HT-29 (cell line): ENCODE measurements around the gene OR5AU1. TPM values are rescaled to one million over a fixed set of nuclear protein-coding genes. Genes with fewer than 3 reads are reported as not detected.
"Not testable (repeated sequence)": the region's sequence is repeated elsewhere in the genome, so short reads cannot be mapped to it uniquely, and the experiment has no call there.

Experiments
- DNase-seq: peaks from one replicate; pipeline ENCODE4 v3.0.0-alpha.2; 2015; ENCODE audit warnings: low spot score
- total RNA-seq: library from RNA; depleted of rRNA; stranded (reverse); fragments of >200 nt; shearing (Covaris generic); gene quantifications from 2 replicates; pipeline ENCODE4 v1.2.3, GENCODE V29; 2014

OR5AU1 gene
- total RNA-seq, 1 experiment from 2014 or later: not detected

DNA sequence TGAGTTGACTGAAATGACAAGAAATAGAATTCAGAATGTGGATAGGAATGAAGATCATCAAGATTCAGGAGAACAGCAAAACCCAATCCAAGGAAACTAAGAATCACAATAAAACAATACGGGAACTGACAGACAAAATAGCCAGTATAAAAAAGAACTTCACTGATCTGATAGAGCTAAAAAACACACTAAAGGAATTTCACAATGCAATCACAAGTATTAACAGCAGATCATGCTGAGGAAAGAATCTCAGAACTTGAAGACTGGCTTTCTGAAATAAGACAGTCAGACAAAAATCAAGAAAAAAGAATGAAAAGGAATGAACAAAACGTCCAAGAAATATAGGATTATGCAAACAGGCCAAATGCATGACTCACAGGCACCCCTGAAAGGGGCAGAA, 15.3 kb upstream of the OR5AU1 start:
- DNase-seq: no peak

GRCh38 chr14:21169573-21169972, 13.7 kb upstream of the OR5AU1 start:
- no peak for DNase-seq

- DNase-seq: no peak
Measured at GRCh38 chr14:21168055-21168454, 12.2 kb upstream of the OR5AU1 start.

DNA sequence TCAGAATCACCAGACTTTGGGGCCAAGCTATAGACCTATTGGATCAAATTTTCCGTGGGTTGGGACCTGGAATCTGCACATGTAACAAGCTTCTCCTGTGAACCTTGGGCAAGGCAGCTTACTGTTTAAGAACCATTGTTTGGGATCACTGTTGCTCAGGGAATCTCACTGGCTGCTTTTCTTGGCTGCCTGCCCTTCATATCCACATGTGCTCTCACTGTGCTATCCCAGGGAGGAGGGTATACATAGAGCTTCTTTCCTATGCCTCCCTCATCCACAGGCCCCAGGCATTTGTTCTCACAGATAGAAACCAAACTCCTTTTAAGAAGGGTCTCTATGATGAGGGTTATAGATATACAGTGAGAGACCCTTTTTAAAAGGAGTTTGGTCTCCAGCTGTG, 9.8 kb upstream of the OR5AU1 start:
- DNase-seq: not testable (repeated sequence)

DNA sequence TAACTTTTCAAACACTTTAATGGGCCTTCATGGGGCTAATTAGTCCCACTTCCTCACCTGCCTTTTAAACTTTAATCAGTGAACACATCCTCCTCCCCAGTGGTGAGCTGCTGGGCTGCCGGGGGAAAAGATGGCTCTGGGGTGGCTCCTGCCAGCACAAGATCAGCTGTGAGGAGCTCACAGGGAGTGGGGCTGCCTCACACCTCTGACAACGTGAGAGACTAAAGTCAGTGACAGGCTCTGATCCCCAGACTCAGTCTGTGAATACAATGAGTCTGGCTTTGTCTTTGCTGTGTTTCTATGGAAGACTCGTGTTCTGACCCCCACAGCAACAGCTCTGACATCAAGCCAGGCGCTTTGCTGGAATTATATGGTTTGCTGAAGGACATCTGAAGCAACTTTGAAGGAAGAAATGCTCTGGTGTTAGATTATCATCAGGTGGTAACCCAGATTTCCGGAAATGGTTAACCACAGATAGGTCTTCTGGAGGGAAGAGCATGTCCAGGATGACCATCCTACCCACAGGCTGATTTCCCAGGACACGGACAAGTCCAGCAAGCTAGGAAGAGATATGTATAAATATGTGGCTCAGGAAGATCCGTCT, 9.2 kb upstream of the OR5AU1 start:
- not testable (repeated sequence) for DNase-seq

- no peak for DNase-seq
Measured at GRCh38 chr14:21163871-21164291, 8.0 kb upstream of the OR5AU1 start.

- no peak for DNase-seq
Measured at GRCh38 chr14:21162081-21162480, 6.2 kb upstream of the OR5AU1 start.

GRCh38 chr14:21160061-21160610, 4.3 kb upstream of the OR5AU1 start:
- no peak for DNase-seq

DNA sequence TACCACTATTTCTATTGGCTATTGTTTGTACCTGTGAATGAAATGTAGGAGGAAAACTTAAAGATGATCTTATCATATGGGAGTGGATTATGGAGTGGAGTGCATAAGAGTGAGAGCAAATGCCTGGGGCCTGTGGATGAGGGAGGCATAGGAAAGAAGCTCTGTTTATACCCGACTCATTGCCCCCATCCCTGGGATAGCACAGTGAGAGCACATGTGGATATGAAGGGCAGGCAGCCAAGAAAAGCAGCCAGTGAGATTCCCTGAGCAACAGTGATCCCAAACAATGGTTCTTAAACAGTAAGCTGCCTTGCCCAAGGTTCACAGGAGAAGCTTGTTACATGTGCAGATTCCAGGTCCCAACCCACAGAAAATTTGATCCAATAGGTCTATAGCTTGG, 2.3 kb upstream of the OR5AU1 start:
- DNase-seq: not testable (repeated sequence)

- no peak for DNase-seq
Measured at GRCh38 chr14:21149641-21150367, 6.1 kb downstream of the OR5AU1 start.

- no peak for DNase-seq
Measured at GRCh38 chr14:21145437-21145836, 10.4 kb downstream of the OR5AU1 start.

DNA sequence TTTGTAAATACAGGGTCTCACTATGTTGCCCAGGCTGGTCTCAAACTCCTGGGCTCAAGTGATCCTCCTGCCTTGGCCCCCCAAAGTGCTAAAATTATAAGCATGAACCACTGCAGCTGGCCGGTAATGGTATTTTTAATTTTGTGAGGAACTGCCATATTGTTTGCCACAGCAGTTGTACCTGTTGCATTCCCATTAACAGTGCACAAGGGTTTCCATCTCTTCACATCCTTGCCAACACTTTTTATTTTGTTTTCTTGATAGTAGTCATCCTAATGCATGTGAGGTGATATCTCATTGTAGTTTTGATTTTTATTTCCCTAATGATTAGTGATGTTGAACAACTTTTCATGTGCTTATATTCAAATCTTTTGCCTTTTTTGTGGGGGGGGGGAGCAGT, 13.5 kb downstream of the OR5AU1 start:
- no peak for DNase-seq

GRCh38 chr14:21136024-21136423, 19.8 kb downstream of the OR5AU1 start:
- peak; percentile 4 for DNase-seq

- DNase-seq: no peak
Measured at GRCh38 chr14:21133901-21134300, 22.0 kb downstream of the OR5AU1 start.

DNA sequence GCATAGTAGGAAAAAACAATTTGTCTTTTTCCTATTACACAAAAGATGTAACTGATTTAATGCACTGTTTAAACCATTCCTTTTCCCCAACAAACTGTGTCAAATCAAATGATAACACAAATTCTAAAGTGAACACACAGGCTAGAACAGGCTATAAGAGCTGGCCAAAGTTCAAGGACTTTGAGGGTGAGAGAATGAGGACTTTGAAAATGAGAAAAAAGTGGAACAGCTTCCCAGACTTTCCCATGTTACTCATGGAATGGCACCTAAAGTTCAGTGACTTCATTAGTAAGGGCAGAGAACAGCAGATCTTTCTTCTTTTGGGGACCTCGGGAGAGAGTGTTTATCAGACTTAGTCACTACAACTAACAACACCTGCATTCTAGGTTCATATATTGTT, 32.4 kb downstream of the OR5AU1 start:
- DNase-seq: no peak

- no peak for DNase-seq
Measured at GRCh38 chr14:21121122-21121521, 34.7 kb downstream of the OR5AU1 start.

- DNase-seq: no peak
Measured at GRCh38 chr14:21120686-21121085, 35.2 kb downstream of the OR5AU1 start.

DNA sequence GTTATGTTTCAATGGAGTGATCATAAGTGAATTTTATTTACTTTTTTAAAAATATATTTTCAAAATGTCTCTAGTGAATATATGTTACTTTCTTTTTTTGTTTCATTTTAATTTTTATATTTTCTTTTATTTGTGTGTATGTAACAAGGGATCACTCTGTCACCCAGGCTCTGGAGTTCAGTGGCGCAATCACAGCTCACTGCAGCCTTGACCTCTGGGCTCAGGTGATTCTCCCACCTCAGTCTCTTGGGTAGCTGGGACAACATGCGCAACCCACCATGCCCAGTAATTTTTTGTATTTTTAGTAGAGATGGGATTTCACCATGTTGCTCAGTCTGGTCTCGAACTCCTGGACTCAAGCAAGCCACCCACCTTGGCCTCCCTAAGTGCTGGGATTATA, 36.9 kb downstream of the OR5AU1 start:
- DNase-seq: no peak

GRCh38 chr14:21113369-21113768, 42.5 kb downstream of the OR5AU1 start:
- DNase-seq: no peak

DNA sequence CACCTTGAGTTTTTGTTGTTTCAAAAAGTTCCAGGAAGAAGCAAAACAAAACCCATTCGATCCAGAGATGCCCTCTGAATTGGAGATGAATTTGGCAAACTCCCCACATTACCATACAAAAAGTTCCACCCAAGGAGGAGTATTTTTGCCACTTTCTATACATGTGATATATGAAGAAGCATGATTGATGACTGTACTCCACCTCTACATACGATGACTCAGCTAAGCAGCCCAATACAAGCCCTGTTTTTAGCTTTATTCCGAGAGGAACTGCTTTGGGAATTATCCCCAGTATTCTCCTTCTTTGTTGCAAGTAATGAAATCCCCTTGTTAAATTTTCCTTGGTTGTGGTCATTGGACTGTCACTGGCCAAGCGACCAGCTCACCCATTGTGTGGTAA, 43.6 kb downstream of the OR5AU1 start:
- no peak for DNase-seq

- no peak for DNase-seq
Measured at GRCh38 chr14:21109377-21110138, 46.3 kb downstream of the OR5AU1 start.

GRCh38 chr14:21108791-21109190, 47.1 kb downstream of the OR5AU1 start:
- no peak for DNase-seq
